Spleen (tissue), 7 donors: ENCODE results near the gene TCEAL3.

ENCODE experiments used
- CTCF ChIP-seq, 11 experiments: fragments of 200-600 bp in 7 of 11; fragments of 450-650 bp in 4 of 11; sonication (generic) in 4 of 11; IDR thresholded peaks in 8 of 11; conservative IDR thresholded peaks in 3 of 11; 1 replicate in 7 of 11; 2 replicates in 4 of 11; pipeline versions ENCODE4 v1.4.0 to v1.8.0; 2016 to 2021; ENCODE audit warnings: antibody characterized with exemption in 11 of 11, inconsistent platforms in 4 of 11, mild to moderate bottlenecking in 1 of 11
- POLR2A ChIP-seq, 3 donors: fragments of 450-650 bp; IDR thresholded peaks; one replicate each; pipeline ENCODE4 v1.5.1; 2017; ENCODE audit warnings: antibody characterized with exemption in 3 of 3, mild to moderate bottlenecking in 1 of 3
- donor health status: DM: no; HTN: no; CAD: no; lungs with moderate emphysema.
- donor health status: DM: no; HTN: no; CAD: no.
- donor health status: DM: no; HTN: no; CAD: no.

- no peak for TF ChIP-seq CTCF (IDR thresholded peaks at IDR 0.05 in 8 of 11, conservative IDR thresholded peaks at IDR 0.05 in 3 of 11)
- TF ChIP-seq POLR2A (IDR thresholded peaks at IDR 0.05), result no peak
Measured at GRCh38 chrX:103560256-103560655, 47.5 kb upstream of the TCEAL3 start.
